ENCODE results near the gene CD48. TPM values are rescaled to one million over a fixed set of nuclear protein-coding genes. Genes with fewer than 3 reads are reported as not detected.

CD48 gene
- total and polyA plus RNA-seq, 2 of the 4 experiments (the other 2 are of a cell fraction) = not detected

GRCh38 chr1:160646180-160646579 lies 65.4 kb downstream of the CD48 start:
- Histone ChIP-seq H3K9me3 (ENCODE audit: control insufficient read depth, insufficient read depth, low read length) (no peaks in the 10 kb centered on the region), H3K23ac (ENCODE audit: low read depth, low read length) (no peak overlapping the region), H3K4ac (ENCODE audit: low read depth, low read length) (no peak overlapping the region), H4K20me1 (ENCODE audit: insufficient read depth, low read length) (no peaks in the 10 kb centered on the region), H4K5ac (ENCODE audit: low read depth, low read length) (no peak overlapping the region), H2AFZ (replicated peaks; ENCODE audit: low read length, poor library complexity) (no peak overlapping the region), H3K4me1 (ENCODE audit: control insufficient read depth, insufficient read depth, low read length) (no peaks in the 10 kb centered on the region), H3K56ac (ENCODE audit: extremely low read depth, insufficient read depth, low read length) (no peak overlapping the region), H3K4me2 (ENCODE audit: low read depth, low read length) (no peak overlapping the region), H2AK5ac (ENCODE audit: low read depth, low read length) (no peak overlapping the region), H4K8ac (ENCODE audit: low read depth in 2 of 2, low read length in 2 of 2) (no peak overlapping the region), H3K14ac (replicated peaks; ENCODE audit: low read depth, low read length) (no peak overlapping the region), H3K4me3 (ENCODE audit: insufficient read depth, low read depth, low read length) (no peak overlapping the region), H2BK15ac (ENCODE audit: low read depth, low read length) (no peak overlapping the region), H3K9me1 (ENCODE audit: insufficient read depth, low read length) (no peaks in the 10 kb centered on the region), H2AK9ac (replicated peaks; ENCODE audit: low read depth, low read length, poor library complexity) (no peak overlapping the region), H3K79me1 (ENCODE audit: low read depth in 1 of 2, low read length in 2 of 2) (no peaks in the 10 kb centered on the region), H3K36me3 (ENCODE audit: control insufficient read depth, insufficient read depth, low read length) (no peaks in the 10 kb centered on the region), H4K91ac (ENCODE audit: insufficient read depth, low read depth, low read length) (no peak overlapping the region), H2BK120ac (ENCODE audit: low read depth, low read length) (no peak overlapping the region), H3K18ac (ENCODE audit: low read depth, low read length) (no peak overlapping the region), H2BK20ac (ENCODE audit: low read depth, low read length) (no peak overlapping the region), H3K9ac (ENCODE audit: low read depth, low read length) (no peak overlapping the region), H3K27me3 (ENCODE audit: control insufficient read depth, insufficient read depth, low read length) (no peaks in the 10 kb centered on the region; the same call in 1 of the 2 replicates), H2BK5ac (ENCODE audit: low read depth, low read length, poor library complexity, severe bottlenecking) (no peak overlapping the region), H3K27ac (ENCODE audit: insufficient read depth, low read length) (no peak overlapping the region)
- WGBS, 2 experiments (ENCODE audit: extremely low coverage in 2 of 2, insufficient read length in 1 of 2) = 60% methylated on average over 1 of the region's 1 CpG; no CpG with 5 or more reads in 1 of the 2 experiments
- intact Hi-C loops (cut with micrococcal nuclease) (no loop called here), in situ Hi-C loops (cut with MboI; ENCODE audit: low sequenced_read_pairs) (no loop called here), dilution Hi-C loops (cut with HindIII; ENCODE audit: low sequenced_read_pairs, unreplicated experiment) (no loop called here)
- BruUV-seq (replicated peaks) = no TSS peak
- ATAC-seq (ENCODE audit: low read depth) (no peak), DNase-seq (no peak)
- ChIA-PET POLR2A (ENCODE audit: unreplicated experiment) (no interaction called here), CTCF (interaction anchor here (0.8 kb wide), 2 partner anchors 9 to 17 kb away, joined by 3 read pairs; no protein-coding TSS in a partner anchor)
- TF ChIP-seq ELK1 (IDR thresholded peaks at IDR 0.05; ENCODE audit: borderline replicate concordance, low read depth, low read length) = no peak
- no peak for TF ChIP-seq RFX5 (IDR thresholded peaks at IDR 0.05; ENCODE audit: low read depth, low read length)
- TF ChIP-seq BHLHE40 (IDR thresholded peaks at IDR 0.05; ENCODE audit: low read depth, low read length) = no peak
- no peak for TF ChIP-seq FOS (IDR thresholded peaks at IDR 0.05; ENCODE audit: low read depth, low read length)
- no peak for TF ChIP-seq SMC3 (IDR thresholded peaks at IDR 0.05; ENCODE audit: low read depth, low read length)
- TF ChIP-seq CEBPB (IDR thresholded peaks at IDR 0.05; ENCODE audit: low read depth, low read length) = no peak
- no peak for TF ChIP-seq MXI1 (IDR thresholded peaks at IDR 0.05; ENCODE audit: borderline replicate concordance, low read depth, low read length)
- TF ChIP-seq MAZ (IDR thresholded peaks at IDR 0.05; ENCODE audit: borderline replicate concordance, low read depth, low read length) = no peak
